A549 (cell line): ENCODE results near the gene RASA3. TPM values are rescaled to one million over a fixed set of nuclear protein-coding genes. Genes with fewer than 3 reads are reported as not detected.

Experiments used
- ATAC-seq, 2 experiments: fragments of 200-7000 bp in 1 of 2; fragments of >200 bp in 1 of 2; cut with Nextera tagmentation in 1 of 2; cut with Tn5 transposase in 1 of 2; 3 replicates each; pipeline versions ENCODE4 v1.8.0 to v1.9.1; 2018 to 2020; ENCODE audit warnings: mild to moderate bottlenecking in 1 of 2, moderate library complexity in 1 of 2
- CTCF ChIA-PET: fragments of 300-600 bp; sonication (Branson Sonifier 250); formaldehyde crosslinking; extraction: SDS; loops from one replicate; lab custom pipeline; 2021; ENCODE audit warnings: antibody characterized with exemption, inconsistent platforms; lab: Yijun Ruan, JAX
- POLR2A ChIA-PET: fragments of 350-600 bp; formaldehyde crosslinking; extraction: SDS; loops from one replicate; lab custom pipeline; 2021; ENCODE audit warnings: antibody characterized with exemption, inconsistent platforms; lab: Yijun Ruan, JAX
- DNase-seq, 2 experiments: peaks; one replicate each; pipeline versions ENCODE4 v3.0.0 to v3.0.0-alpha.2; 2011 to 2016; ENCODE audit warnings: low read depth in 1 of 2, low spot score in 1 of 2
- FAIRE-seq: peaks from 2 replicates; lab custom pipeline; 2011; peaks lifted over from hg19 to GRCh38; lab: Jason Lieb, UNC
- H3K27ac ChIP-seq, 2 experiments: fragments of >200 bp; sonication (Bioruptor Twin); formaldehyde crosslinking; 3 replicates each; pipeline ENCODE4 v1.5.1; 2016 to 2017
- H3K4me1 ChIP-seq: fragments of >200 bp; sonication (Bioruptor Twin); formaldehyde crosslinking; 3 replicates; pipeline ENCODE4 v1.6.1; 2016
- H3K4me2 ChIP-seq: fragments of >200 bp; sonication (Bioruptor Twin); formaldehyde crosslinking; 3 replicates; pipeline ENCODE4 v1.6.1; 2016
- H3K4me3 ChIP-seq: fragments of >200 bp; sonication (Bioruptor Twin); formaldehyde crosslinking; 3 replicates; pipeline ENCODE4 v1.5.1; 2016
- H3K9me3 ChIP-seq: fragments of >200 bp; sonication (Bioruptor Twin); formaldehyde crosslinking; 3 replicates; pipeline ENCODE4 v1.6.1; 2016
- CBX2 ChIP-seq: fragments of 200-600 bp; sonication (generic); IDR thresholded peaks from 2 replicates; pipeline ENCODE4 v1.6.1; 2016; ENCODE audit warnings: low read depth, mild to moderate bottlenecking, borderline replicate concordance
- CHD2 ChIP-seq: fragments of 150-350 bp; IDR thresholded peaks from 2 replicates; pipeline ENCODE4 v1.6.1; 2014; ENCODE audit warnings: low read length; ENCODE audit not compliant: partially characterized antibody
- EHF ChIP-seq: fragments of 250-450 bp; sonication (Bioruptor Pico); IDR thresholded peaks from 2 replicates; pipeline ENCODE4 v1.5.0; 2020; ENCODE audit warnings: mild to moderate bottlenecking
- EHMT2 ChIP-seq: fragments of 200-600 bp; sonication (generic); IDR thresholded peaks from 2 replicates; pipeline ENCODE4 v1.6.1; 2016; ENCODE audit warnings: antibody characterized with exemption, low read depth, mild to moderate bottlenecking, moderate library complexity
- EP300 ChIP-seq, 2 experiments: fragments of >200 bp; sonication (Bioruptor Twin); formaldehyde crosslinking; IDR thresholded peaks; 2 replicates in 1 of 2; 3 replicates in 1 of 2; pipeline ENCODE4 v1.6.1; 2016 to 2017
- ESRRA ChIP-seq: fragments of 150-350 bp; IDR thresholded peaks from 2 replicates; pipeline ENCODE4 v1.6.1; 2014; ENCODE audit warnings: mild to moderate bottlenecking, low read length, borderline replicate concordance
- FOSL2 ChIP-seq, 2 experiments: fragments of 450-650 bp in 1 of 2; fragments of >200 bp in 1 of 2; sonication (Bioruptor Twin) in 1 of 2; formaldehyde crosslinking; IDR thresholded peaks; 2 replicates each; pipeline versions ENCODE4 v1.5.0 to v1.6.1; 2016 to 2020; ENCODE audit warnings: mild to moderate bottlenecking in 1 of 2, moderate library complexity in 1 of 2
- GATA3 ChIP-seq: IDR thresholded peaks from 2 replicates; pipeline ENCODE4 v1.6.1; 2012; ENCODE audit warnings: borderline replicate concordance
- HDAC2 ChIP-seq: fragments of 200-600 bp; sonication (generic); IDR thresholded peaks from 2 replicates; pipeline ENCODE4 v1.6.1; 2016
- HOXB13 ChIP-seq: fragments of 250-450 bp; sonication (Bioruptor Pico); IDR thresholded peaks from 2 replicates; pipeline ENCODE4 v1.5.0; 2020; ENCODE audit warnings: low read depth, mild to moderate bottlenecking, moderate library complexity
- HOXB5 ChIP-seq: fragments of 250-450 bp; sonication (Bioruptor Pico); IDR thresholded peaks from 2 replicates; pipeline ENCODE4 v1.5.0; 2020; ENCODE audit warnings: mild to moderate bottlenecking, moderate library complexity
- KDM5A ChIP-seq: fragments of 200-600 bp; sonication (generic); IDR thresholded peaks from 2 replicates; pipeline ENCODE4 v1.6.1; 2016; ENCODE audit warnings: antibody characterized with exemption, mild to moderate bottlenecking
- MAFK ChIP-seq: fragments of 450-650 bp; IDR thresholded peaks from 2 replicates; pipeline ENCODE4 v1.6.1; 2014; ENCODE audit not compliant: partially characterized antibody
- NFE2L2 ChIP-seq: fragments of 150-350 bp; conservative IDR thresholded peaks from 2 replicates; pipeline ENCODE4 v1.6.1; 2014; ENCODE audit warnings: low read length
- NPAS2 ChIP-seq: fragments of 250-450 bp; sonication (Bioruptor Pico); IDR thresholded peaks from 2 replicates; pipeline ENCODE4 v1.8.0; 2022; ENCODE audit warnings: mild to moderate bottlenecking, moderate library complexity, borderline replicate concordance
- PHF8 ChIP-seq: fragments of 200-600 bp; sonication (generic); IDR thresholded peaks from 2 replicates; pipeline ENCODE4 v1.6.1; 2016; ENCODE audit warnings: low read depth, mild to moderate bottlenecking, antibody characterized with exemption, moderate library complexity, borderline replicate concordance
- POLR2A ChIP-seq: IDR thresholded peaks from 2 replicates; pipeline ENCODE4 v1.6.1; 2012; ENCODE audit warnings: mild to moderate bottlenecking, low read length
- RARB ChIP-seq: fragments of 250-450 bp; sonication (Bioruptor Pico); IDR thresholded peaks from 2 replicates; pipeline ENCODE4 v1.8.0; 2021; ENCODE audit warnings: mild to moderate bottlenecking, moderate library complexity
- RCOR1 ChIP-seq: fragments of 150-350 bp; IDR thresholded peaks from 2 replicates; pipeline ENCODE4 v1.6.1; 2014; ENCODE audit warnings: antibody characterized with exemption, low read length, low read depth
- RFX5 ChIP-seq: fragments of 450-650 bp; IDR thresholded peaks from 2 replicates; pipeline ENCODE4 v1.7.1; 2014; ENCODE audit warnings: antibody characterized with exemption, mild to moderate bottlenecking, moderate library complexity
- RNF2 ChIP-seq: fragments of 200-600 bp; sonication (generic); IDR thresholded peaks from 2 replicates; pipeline ENCODE4 v1.6.1; 2016; ENCODE audit warnings: low read depth, mild to moderate bottlenecking, antibody characterized with exemption, moderate library complexity, borderline replicate concordance
- TFCP2L1 ChIP-seq: fragments of 250-450 bp; sonication (Bioruptor Pico); IDR thresholded peaks from 2 replicates; pipeline ENCODE4 v1.5.0; 2021; ENCODE audit warnings: mild to moderate bottlenecking
- ZSCAN20 ChIP-seq: fragments of 250-450 bp; sonication (Bioruptor Pico); IDR thresholded peaks from 2 replicates; pipeline ENCODE4 v1.8.0; 2022; ENCODE audit warnings: mild to moderate bottlenecking, moderate library complexity
- WGBS: methylation state at CpG from one replicate; pipeline ENCODE4 v1.1.6; 2017; ENCODE audit errors: missing lambda C conversion rate; 5-methylcytosine and 5-hydroxymethylcytosine counted together
- polyA plus RNA-seq, 4 experiments: library from polyadenylated mRNA; depleted of rRNA in 3 of 4; stranded (reverse); fragments of >200 nt; fragmentation: RNase III in 1 of 4; extraction: RNeasy Plus Mini Kit Qiagen cat#74134 plus additional on column Dnase treatment in 1 of 4; gene quantifications; 2 replicates in 3 of 4; 3 replicates in 1 of 4; pipeline ENCODE4 v1.2.3, GENCODE V29; 2011 to 2017
- TF ChIP-seq, protein P1 (sequence below): fragments of 250-450 bp; sonication (Bioruptor Pico); IDR thresholded peaks from 2 replicates; pipeline ENCODE4 v1.5.0; 2020; ENCODE audit warnings: low read depth, mild to moderate bottlenecking, moderate library complexity
- TF ChIP-seq, protein P2 (sequence below): fragments of 450-650 bp; IDR thresholded peaks from 2 replicates; pipeline ENCODE4 v1.6.1; 2014; ENCODE audit warnings: antibody characterized with exemption
- TF ChIP-seq, protein P3 (sequence below): IDR thresholded peaks from 2 replicates; pipeline ENCODE4 v1.6.1; 2012; ENCODE audit warnings: low read depth, borderline replicate concordance

RASA3 gene
- polyA plus RNA-seq, 2 of the 4 experiments (the other 2 are of a cell fraction): 4.3 to 7.6 TPM

DNA sequence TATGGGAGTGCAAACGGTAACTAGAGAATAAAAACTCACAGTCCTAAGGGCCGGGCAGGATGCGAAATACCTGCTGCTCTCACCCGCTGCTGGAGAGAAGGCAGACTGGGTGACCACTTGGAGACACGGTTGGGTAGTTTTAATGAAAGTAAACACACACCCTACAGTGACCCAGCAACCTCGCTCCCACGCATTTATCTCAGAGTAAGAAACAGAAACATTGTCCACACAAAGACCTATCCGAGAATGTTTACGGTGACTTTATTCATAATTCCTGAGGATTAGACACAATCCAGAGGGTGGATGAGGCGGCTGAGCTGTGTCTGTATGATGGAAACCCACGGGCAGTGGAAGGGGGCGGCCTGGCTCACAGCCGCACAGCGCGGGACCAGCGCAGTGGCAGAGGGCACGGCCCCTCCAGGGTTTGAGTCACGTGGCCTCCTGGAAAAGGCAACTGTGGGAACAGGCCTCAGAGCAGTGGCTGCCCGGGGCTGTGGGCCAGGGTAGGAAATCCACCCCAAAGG lies 85.0 kb downstream of the RASA3 start:
- ATAC-seq (no peak), FAIRE-seq (no peak)

DNA sequence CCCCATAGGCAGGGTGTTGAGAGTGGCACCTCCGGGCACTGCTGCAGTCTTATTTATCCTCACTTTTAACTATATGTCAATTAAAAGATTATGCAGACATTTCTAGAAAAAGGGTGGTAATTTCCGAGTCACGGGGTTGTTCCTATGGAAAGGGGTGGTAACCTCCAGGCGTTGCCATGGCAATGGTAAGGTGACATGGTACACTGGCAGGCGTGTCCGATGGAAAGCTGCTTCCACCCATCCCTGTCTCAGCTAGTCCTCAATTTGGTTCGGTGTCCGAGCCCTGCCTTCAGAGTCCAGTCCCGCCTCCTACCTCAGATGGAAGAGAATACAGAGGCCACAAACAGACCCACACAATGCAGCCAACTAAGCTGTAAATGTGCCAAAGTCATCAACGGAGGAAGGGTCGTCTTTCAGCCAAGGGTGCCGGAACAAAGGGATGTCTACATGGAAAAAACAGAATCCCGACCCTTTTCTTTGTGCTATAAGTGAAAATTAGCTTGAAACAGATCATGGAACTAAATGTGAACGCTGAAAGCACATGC lies 85.9 kb downstream of the RASA3 start:
- H3K9me3 ChIP-seq: no peaks in the 10 kb centered on the region
- 80% methylated on average over 14 of the region's 14 CpGs for WGBS
- POLR2A ChIA-PET: no interaction called here
- no peak overlapping the region for H3K4me2 ChIP-seq
- CTCF ChIA-PET: interaction anchor here (1.2 kb wide), 1 partner anchor 12 kb away, joined by 3 read pairs; no protein-coding TSS in a partner anchor
- H3K4me1 ChIP-seq: peaks cover 16% of the 10 kb centered on the region
- H3K27ac ChIP-seq: peak overlapping the region in 1 of 2 experiments; percentile 45; a peak in 1 of 6 replicates
- FAIRE-seq (no peak), ATAC-seq (no peak), DNase-seq (no peak)
- TF ChIP-seq RFX5: no peak
- no peak for TF ChIP-seq HOXB5 (CRISPR knock-in tag)
- no peak for TF ChIP-seq CBX2
- TF ChIP-seq MAFK: no peak
- TF ChIP-seq FOSL2 (IDR thresholded peaks at IDR 0.05): no peak
- no peak for TF ChIP-seq FOSL2 (CRISPR knock-in tag; IDR thresholded peaks at IDR 0.05)
- no peak for TF ChIP-seq NPAS2 (CRISPR knock-in tag)
- TF ChIP-seq, protein P1, sequence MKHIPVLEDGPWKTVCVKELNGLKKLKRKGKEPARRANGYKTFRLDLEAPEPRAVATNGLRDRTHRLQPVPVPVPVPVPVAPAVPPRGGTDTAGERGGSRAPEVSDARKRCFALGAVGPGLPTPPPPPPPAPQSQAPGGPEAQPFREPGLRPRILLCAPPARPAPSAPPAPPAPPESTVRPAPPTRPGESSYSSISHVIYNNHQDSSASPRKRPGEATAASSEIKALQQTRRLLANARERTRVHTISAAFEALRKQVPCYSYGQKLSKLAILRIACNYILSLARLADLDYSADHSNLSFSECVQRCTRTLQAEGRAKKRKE (CRISPR knock-in tag): no peak
- no peak for TF ChIP-seq HDAC2
- TF ChIP-seq POLR2A: no peak
- TF ChIP-seq EHF (CRISPR knock-in tag): no peak
- no peak for TF ChIP-seq RCOR1
- TF ChIP-seq ZSCAN20 (CRISPR knock-in tag): no peak
- no peak for TF ChIP-seq KDM5A
- TF ChIP-seq, protein P2, sequence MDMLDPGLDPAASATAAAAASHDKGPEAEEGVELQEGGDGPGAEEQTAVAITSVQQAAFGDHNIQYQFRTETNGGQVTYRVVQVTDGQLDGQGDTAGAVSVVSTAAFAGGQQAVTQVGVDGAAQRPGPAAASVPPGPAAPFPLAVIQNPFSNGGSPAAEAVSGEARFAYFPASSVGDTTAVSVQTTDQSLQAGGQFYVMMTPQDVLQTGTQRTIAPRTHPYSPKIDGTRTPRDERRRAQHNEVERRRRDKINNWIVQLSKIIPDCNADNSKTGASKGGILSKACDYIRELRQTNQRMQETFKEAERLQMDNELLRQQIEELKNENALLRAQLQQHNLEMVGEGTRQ: no peak
- TF ChIP-seq TFCP2L1: no peak
- H3K4me3 ChIP-seq: no peak overlapping the region

More for the DNA sequence above, 85.0 kb downstream of the RASA3 start:
- no peak for TF ChIP-seq RNF2
- no peak for TF ChIP-seq TFCP2L1
- no peak for TF ChIP-seq RCOR1
- TF ChIP-seq, protein P3, sequence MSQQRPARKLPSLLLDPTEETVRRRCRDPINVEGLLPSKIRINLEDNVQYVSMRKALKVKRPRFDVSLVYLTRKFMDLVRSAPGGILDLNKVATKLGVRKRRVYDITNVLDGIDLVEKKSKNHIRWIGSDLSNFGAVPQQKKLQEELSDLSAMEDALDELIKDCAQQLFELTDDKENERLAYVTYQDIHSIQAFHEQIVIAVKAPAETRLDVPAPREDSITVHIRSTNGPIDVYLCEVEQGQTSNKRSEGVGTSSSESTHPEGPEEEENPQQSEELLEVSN: no peak
- TF ChIP-seq RARB (CRISPR knock-in tag): no peak
- TF ChIP-seq HDAC2: no peak
- TF ChIP-seq PHF8: no peak
- TF ChIP-seq NFE2L2: no peak
- no peak for TF ChIP-seq EP300 (IDR thresholded peaks at IDR 0.05)
- no peak for TF ChIP-seq CHD2
- no peak for TF ChIP-seq HOXB13 (CRISPR knock-in tag)
- TF ChIP-seq GATA3: no peak
- no peak for TF ChIP-seq FOSL2 (IDR thresholded peaks at IDR 0.05)
- no peak for TF ChIP-seq FOSL2 (CRISPR knock-in tag; IDR thresholded peaks at IDR 0.05)
- no peak for TF ChIP-seq EHF (CRISPR knock-in tag)
- TF ChIP-seq ESRRA: no peak
- no peak for TF ChIP-seq EHMT2
- no peak for TF ChIP-seq NPAS2 (CRISPR knock-in tag)
- ChIA-PET CTCF (interaction anchor here (1.2 kb wide), 1 partner anchor 11 kb away, joined by 3 read pairs; no protein-coding TSS in a partner anchor), POLR2A (no interaction called here)
- H3K4me3 ChIP-seq: no peak overlapping the region
- no peak for DNase-seq
- H3K9me3 ChIP-seq: no peaks in the 10 kb centered on the region
- H3K4me1 ChIP-seq: peaks cover 16% of the 10 kb centered on the region
- 79% methylated on average over 18 of the region's 19 CpGs for WGBS
- no peak overlapping the region for H3K4me2 ChIP-seq
- H3K27ac ChIP-seq: peak overlapping the region in 1 of 2 experiments; percentile 43; a peak in 1 of 6 replicates
